Lower lobe of right lung (tissue), 2 donors: ENCODE measurements around the gene HMGCL. TPM values are rescaled to one million over a fixed set of nuclear protein-coding genes. Genes with fewer than 3 reads are reported as not detected.
"Not testable (repeated sequence)": the region's sequence is repeated elsewhere in the genome, so short reads cannot be mapped to it uniquely, and the experiment has no call there.

Experiments used
- ATAC-seq, 2 donors: fragments of 200-7000 bp; cut with Tn5 transposase; one replicate each; pipeline ENCODE4 v1.9.1; 2020 to 2022; ENCODE audit warnings: mild to moderate bottlenecking in 2 of 2, moderate library complexity in 2 of 2
- DNase-seq: peaks from one replicate; pipeline ENCODE4 v3.0.0-alpha.2; 2020
- H3K27ac ChIP-seq: fragments of 200-600 bp; one replicate; pipeline ENCODE4 v1.8.0; 2022
- H3K27me3 ChIP-seq: fragments of 200-600 bp; one replicate; pipeline ENCODE4 v1.8.0; 2022; ENCODE audit warnings: low read depth
- H3K36me3 ChIP-seq: fragments of 200-600 bp; one replicate; pipeline ENCODE4 v1.8.0; 2022; ENCODE audit warnings: mild to moderate bottlenecking
- H3K4me1 ChIP-seq: fragments of 200-600 bp; one replicate; pipeline ENCODE4 v1.8.0; 2022
- H3K4me3 ChIP-seq: fragments of 200-600 bp; one replicate; pipeline ENCODE4 v1.8.0; 2022; ENCODE audit warnings: mild to moderate bottlenecking
- H3K9me3 ChIP-seq: fragments of 200-600 bp; one replicate; pipeline ENCODE4 v1.8.0; 2022
- intact Hi-C: fragments of 100-400 bp; cut with DNase I; formaldehyde crosslinking; loops from one replicate; pipeline ENCODE4 v1.11.0; 2022
- total RNA-seq: library from RNA; stranded (reverse); fragmentation: NEBNext Ultra II Directional; extraction: Animal tissue kit (Norgen Biotek cat#: 25700); gene quantifications from one replicate; pipeline ENCODE4 v1.2.1, GENCODE V29; 2021
- TF ChIP-seq, protein P1 (sequence below): fragments of 200-600 bp; IDR thresholded peaks from one replicate; pipeline ENCODE4 v1.8.0; 2022; ENCODE audit warnings: antibody characterized with exemption, mild to moderate bottlenecking
- donor health status: DM: no; HTN: yes; CAD: no; lungs with severe emphysema.

HMGCL gene
- total RNA-seq, 1 donor from 2014 or later = 39.3 TPM

DNA sequence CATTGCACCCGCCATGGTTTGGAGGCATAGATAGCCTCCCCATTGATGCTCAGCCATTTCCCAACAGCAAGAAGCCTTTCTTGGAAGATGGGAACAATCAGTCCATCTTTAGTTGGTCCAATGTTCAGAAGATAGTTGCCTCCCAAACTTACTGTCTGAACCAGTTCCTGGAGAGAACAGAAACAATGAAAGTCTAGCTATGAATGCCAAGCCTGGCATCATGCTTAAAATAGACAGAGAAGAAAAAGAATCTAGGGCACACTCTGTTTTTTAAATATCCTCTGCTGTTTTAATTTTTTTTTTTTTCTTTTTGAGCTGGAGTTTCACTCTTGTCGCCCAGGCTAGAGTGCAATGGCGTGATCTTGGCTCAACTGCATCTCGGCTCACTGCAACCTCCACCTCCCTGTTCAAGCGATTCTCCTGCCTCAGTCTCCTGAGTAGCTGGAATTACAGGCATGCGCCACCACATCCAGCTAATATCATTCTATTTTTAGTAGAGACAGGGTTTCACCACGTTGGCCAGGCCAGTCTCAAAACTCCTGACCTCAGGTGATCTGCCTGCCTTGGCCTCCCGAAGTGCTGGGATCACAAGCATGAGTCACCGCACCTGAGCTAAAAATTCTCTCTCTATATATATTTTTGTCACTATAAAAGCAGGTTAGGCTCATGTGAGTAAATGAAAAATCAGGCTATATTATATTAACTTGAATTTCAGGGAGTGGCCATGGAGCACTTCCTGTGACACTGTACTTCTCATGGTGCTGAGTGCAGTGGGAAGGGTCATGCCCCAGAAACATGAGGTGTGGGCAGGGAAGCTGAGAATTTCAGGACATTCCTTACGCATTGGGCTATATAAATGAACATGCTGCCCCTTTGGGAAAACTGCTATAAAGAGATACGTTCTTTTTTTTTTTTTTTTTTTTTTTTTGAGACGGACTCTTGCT lies 23.7 kb upstream of the HMGCL start:
- no peaks in the 10 kb centered on the region for H3K9me3 ChIP-seq
- peaks cover 56% of the 10 kb centered on the region for H3K36me3 ChIP-seq
- ATAC-seq (no peak), DNase-seq (no peak)
- H3K4me1 ChIP-seq = no peaks in the 10 kb centered on the region
- H3K27ac ChIP-seq = no peak overlapping the region
- no peak overlapping the region for H3K4me3 ChIP-seq
- TF ChIP-seq, protein P1, sequence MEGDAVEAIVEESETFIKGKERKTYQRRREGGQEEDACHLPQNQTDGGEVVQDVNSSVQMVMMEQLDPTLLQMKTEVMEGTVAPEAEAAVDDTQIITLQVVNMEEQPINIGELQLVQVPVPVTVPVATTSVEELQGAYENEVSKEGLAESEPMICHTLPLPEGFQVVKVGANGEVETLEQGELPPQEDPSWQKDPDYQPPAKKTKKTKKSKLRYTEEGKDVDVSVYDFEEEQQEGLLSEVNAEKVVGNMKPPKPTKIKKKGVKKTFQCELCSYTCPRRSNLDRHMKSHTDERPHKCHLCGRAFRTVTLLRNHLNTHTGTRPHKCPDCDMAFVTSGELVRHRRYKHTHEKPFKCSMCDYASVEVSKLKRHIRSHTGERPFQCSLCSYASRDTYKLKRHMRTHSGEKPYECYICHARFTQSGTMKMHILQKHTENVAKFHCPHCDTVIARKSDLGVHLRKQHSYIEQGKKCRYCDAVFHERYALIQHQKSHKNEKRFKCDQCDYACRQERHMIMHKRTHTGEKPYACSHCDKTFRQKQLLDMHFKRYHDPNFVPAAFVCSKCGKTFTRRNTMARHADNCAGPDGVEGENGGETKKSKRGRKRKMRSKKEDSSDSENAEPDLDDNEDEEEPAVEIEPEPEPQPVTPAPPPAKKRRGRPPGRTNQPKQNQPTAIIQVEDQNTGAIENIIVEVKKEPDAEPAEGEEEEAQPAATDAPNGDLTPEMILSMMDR = no peak
- no peaks in the 10 kb centered on the region for H3K27me3 ChIP-seq
- intact Hi-C loops = no loop called here

DNA sequence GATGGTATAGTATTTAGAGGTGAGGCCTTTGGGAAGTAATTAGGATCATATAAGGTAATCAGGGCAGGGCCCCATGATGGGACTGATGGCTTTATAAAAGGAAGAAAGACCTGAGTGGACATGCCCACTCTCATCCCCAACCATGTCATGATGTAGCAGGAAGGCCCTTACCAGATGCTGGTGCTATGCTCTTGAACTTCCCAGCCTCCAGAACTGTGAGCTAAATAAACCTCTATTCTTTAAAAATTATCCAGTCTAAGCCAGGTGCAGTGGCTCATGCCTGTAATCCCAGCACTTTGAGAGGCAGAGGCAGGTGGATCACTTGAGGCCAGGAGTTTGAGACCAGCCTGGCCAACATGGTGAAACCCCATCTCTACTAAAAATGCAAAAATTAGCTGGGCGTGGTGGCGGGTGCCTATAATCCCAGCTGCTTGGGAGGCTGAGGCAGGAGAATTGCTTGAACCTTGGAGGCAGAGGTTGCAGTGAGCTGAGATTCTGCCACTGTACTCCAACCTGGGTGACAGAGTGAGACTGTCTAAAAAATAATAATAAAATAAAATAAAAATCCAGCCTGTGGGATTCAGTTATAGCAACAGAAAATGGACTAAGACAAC lies 22.4 kb upstream of the HMGCL start:
- intact Hi-C loops, ATAC-seq: not testable (repeated sequence)
- H3K36me3 ChIP-seq = peaks cover 63% of the 10 kb centered on the region

DNA sequence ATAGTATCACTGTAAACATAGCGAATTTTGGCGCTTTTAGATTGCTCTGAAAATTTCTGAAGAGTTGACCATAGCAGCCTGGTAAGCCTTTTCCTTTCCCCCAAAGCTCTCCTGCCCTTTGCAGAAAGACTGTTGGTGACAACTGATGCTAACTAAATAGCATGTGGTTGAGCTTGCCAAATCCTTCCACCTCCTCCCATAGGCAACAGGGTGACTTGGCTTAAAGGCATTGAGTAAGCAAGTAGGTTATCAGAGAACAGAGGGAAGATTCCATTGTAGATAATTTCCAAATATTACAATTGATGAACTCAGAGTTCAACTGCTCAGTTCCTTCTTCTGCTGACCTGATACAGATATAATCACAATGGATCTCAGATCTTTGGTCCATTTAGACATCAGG lies 19.9 kb upstream of the HMGCL start:
- TF ChIP-seq, protein P1 = no peak
- ATAC-seq = no peak
- Histone ChIP-seq H3K27ac (no peak overlapping the region), H3K9me3 (no peaks in the 10 kb centered on the region), H3K36me3 (peaks cover 57% of the 10 kb centered on the region), H3K27me3 (no peaks in the 10 kb centered on the region), H3K4me1 (no peaks in the 10 kb centered on the region), H3K4me3 (no peak overlapping the region)
- intact Hi-C loops = no loop called here
- no peak for DNase-seq

More for the DNA sequence above, 22.4 kb upstream of the HMGCL start:
- not testable (repeated sequence) for H3K4me3 ChIP-seq, DNase-seq, H3K4me1 ChIP-seq, H3K27ac ChIP-seq, H3K9me3 ChIP-seq, H3K27me3 ChIP-seq

DNA sequence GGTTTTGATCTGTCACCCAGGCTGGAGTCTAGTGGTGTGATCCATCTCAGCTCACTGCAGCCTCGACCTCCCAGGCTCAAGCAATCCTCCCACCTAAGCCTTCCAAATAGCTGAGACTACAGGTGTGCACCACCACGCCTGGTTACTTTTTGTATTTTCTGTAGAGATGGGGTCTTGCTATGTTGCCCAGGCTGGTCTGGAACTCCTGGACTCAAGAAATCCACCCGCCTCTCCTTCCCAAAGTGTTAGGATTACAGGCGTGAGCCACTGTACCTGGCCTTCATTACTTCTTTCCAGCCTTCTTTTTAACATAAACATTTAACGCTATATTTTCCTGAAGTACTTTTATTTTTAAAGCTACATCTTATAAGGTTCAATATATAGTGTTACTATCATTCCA lies 18.4 kb upstream of the HMGCL start:
- DNase-seq (no peak), ATAC-seq (no peak)
- Histone ChIP-seq H3K9me3 (no peaks in the 10 kb centered on the region), H3K27me3 (no peaks in the 10 kb centered on the region), H3K4me1 (peaks cover 4% of the 10 kb centered on the region), H3K4me3 (no peak overlapping the region), H3K27ac (no peak overlapping the region), H3K36me3 (peaks cover 50% of the 10 kb centered on the region)
- intact Hi-C loops = no loop called here
- TF ChIP-seq, protein P1 = no peak

DNA sequence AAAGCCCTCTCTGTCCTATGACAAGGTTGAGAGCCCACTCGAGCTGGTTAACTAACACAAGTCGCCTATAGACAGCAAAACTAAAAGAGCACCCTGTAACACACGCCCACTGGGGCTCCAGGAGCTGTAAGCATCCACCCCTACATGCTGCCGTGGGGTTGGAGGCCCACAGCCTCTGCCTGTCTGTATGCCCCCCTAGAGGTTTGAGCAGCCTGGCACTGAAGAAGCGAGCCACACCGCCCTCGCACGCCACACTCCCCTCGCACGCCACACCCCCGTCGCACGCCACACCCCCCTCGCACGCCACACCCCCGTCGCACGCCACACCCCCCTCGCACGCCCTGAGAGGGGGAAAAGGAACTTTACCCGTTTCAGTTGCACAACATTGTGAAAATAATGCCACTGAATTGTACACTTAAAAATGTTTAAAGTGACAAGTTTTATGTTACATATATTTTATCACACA lies 13.2 kb upstream of the HMGCL start:
- Histone ChIP-seq H3K4me1 (peaks cover 11% of the 10 kb centered on the region), H3K4me3 (peak overlapping the region; percentile 47), H3K36me3 (peaks cover 2% of the 10 kb centered on the region), H3K27me3 (no peaks in the 10 kb centered on the region), H3K9me3 (no peaks in the 10 kb centered on the region), H3K27ac (no peak overlapping the region)
- intact Hi-C loops = no loop called here
- ATAC-seq (peak; percentile 99 to 100), DNase-seq (peak; percentile 79)
- TF ChIP-seq, protein P1 = no peak

DNA sequence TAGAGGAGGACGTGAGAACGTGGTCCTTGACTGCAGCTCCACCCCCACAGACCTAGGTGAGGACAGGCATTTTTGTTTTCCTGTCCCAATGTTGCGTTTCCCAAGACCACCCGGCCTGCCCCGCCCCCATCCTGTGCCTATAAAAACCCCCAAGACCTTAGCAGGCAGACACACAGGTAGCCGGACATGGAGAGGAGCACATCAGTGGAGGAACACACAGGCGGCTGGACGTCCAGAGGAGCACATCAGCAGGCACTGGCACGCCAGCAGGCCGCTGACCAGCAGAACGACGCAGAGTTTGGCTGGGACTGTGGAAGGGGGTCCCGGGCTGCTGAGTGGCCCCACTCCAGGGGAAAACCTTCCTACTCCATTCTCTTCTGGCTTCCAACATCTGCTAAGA lies 12.7 kb upstream of the HMGCL start:
- H3K9me3 ChIP-seq = no peaks in the 10 kb centered on the region
- ATAC-seq = peak; percentile 9 to 39
- no peak overlapping the region for H3K27ac ChIP-seq
- H3K4me3 ChIP-seq = peak overlapping the region; percentile 47
- no peaks in the 10 kb centered on the region for H3K36me3 ChIP-seq
- H3K4me1 ChIP-seq = peaks cover 11% of the 10 kb centered on the region
- peak; percentile 47 for DNase-seq
- no peaks in the 10 kb centered on the region for H3K27me3 ChIP-seq
- intact Hi-C loops = no loop called here
- TF ChIP-seq, protein P1 = no peak
